HEK293 (cell line): ENCODE measurements around the gene PEX6.

Source experiments
- CTCF ChIA-PET: fragments of 350-600 bp; formaldehyde crosslinking; extraction: SDS; loops from one replicate; lab custom pipeline; 2021; ENCODE audit warnings: antibody characterized with exemption; lab: Yijun Ruan, JAX
- POLR2A ChIA-PET: fragments of 300-600 bp; formaldehyde crosslinking; extraction: SDS; loops from one replicate; lab custom pipeline; 2020; ENCODE audit warnings: antibody characterized with exemption, inconsistent platforms; lab: Yijun Ruan, JAX
- H3K27ac ChIP-seq: fragments of 200-500 bp; sonication (Bioruptor generic); 2 replicates; pipeline ENCODE4 v1.5.1; 2014; ENCODE audit warnings: low read depth, low read length, control low read depth, inconsistent platforms; ENCODE audit errors: extremely low read depth
- H3K36me3 ChIP-seq, 2 experiments: fragments of 200-500 bp in 1 of 2; sonication (Bioruptor generic) in 1 of 2; 1 replicate in 1 of 2; 2 replicates in 1 of 2; pipeline ENCODE4 v1.5.1; 2014 to 2017; ENCODE audit warnings: inconsistent platforms in 2 of 2, low read length in 2 of 2; ENCODE audit not compliant: control insufficient read depth in 2 of 2, insufficient read depth in 1 of 2
- H3K4me1 ChIP-seq: fragments of 200-500 bp; sonication (Bioruptor generic); 2 replicates; pipeline ENCODE4 v1.5.1; 2014; ENCODE audit warnings: mild to moderate bottlenecking, low read length, inconsistent platforms; ENCODE audit not compliant: control insufficient read depth, insufficient read depth
- H3K4me3 ChIP-seq: 2 replicates; pipeline ENCODE4 v1.5.1; 2011; ENCODE audit warnings: low read depth, mild to moderate bottlenecking, control low read depth, low read length, moderate library complexity
- H3K9me3 ChIP-seq: fragments of 200-500 bp; sonication (Bioruptor generic); 2 replicates; pipeline ENCODE4 v1.5.1; 2014; ENCODE audit warnings: low read depth, low read length, inconsistent platforms; ENCODE audit not compliant: control insufficient read depth, insufficient read depth
- EGR2 ChIP-seq: fragments of 450-650 bp; formaldehyde crosslinking; IDR thresholded peaks from 2 replicates; pipeline ENCODE4 v1.5.1; 2016; ENCODE audit warnings: low read depth, missing biosample characterization, missing genetic modification characterization
- FEZF1 ChIP-seq: fragments of 450-650 bp; formaldehyde crosslinking; IDR thresholded peaks from 2 replicates; pipeline ENCODE4 v1.5.1; 2016; ENCODE audit warnings: missing biosample characterization, missing genetic modification characterization
- GLI2 ChIP-seq: fragments of 450-650 bp; formaldehyde crosslinking; IDR thresholded peaks from 2 replicates; pipeline ENCODE4; 2017; ENCODE audit warnings: missing biosample characterization, missing genetic modification characterization, low read depth, borderline replicate concordance
- PRDM1 ChIP-seq: fragments of 450-650 bp; formaldehyde crosslinking; IDR thresholded peaks from 2 replicates; pipeline ENCODE4; 2016; ENCODE audit warnings: missing biosample characterization, missing genetic modification characterization
- SP2 ChIP-seq: fragments of 450-650 bp; formaldehyde crosslinking; IDR thresholded peaks from 2 replicates; pipeline ENCODE4 v1.5.1; 2016; ENCODE audit warnings: missing biosample characterization, missing genetic modification characterization
- SP3 ChIP-seq: fragments of 450-650 bp; formaldehyde crosslinking; IDR thresholded peaks from 2 replicates; pipeline ENCODE4 v1.5.1; 2016; ENCODE audit warnings: missing biosample characterization, missing genetic modification characterization
- SP7 ChIP-seq: fragments of 450-650 bp; formaldehyde crosslinking; IDR thresholded peaks from 2 replicates; pipeline ENCODE4 v1.5.1; 2016; ENCODE audit warnings: missing biosample characterization, missing genetic modification characterization
- TSHZ1 ChIP-seq: fragments of 450-650 bp; formaldehyde crosslinking; IDR thresholded peaks from 2 replicates; pipeline ENCODE4 v1.5.1; 2016; ENCODE audit warnings: missing biosample characterization, missing genetic modification characterization, borderline replicate concordance
- WT1 ChIP-seq: fragments of 450-650 bp; formaldehyde crosslinking; IDR thresholded peaks from 2 replicates; pipeline ENCODE4 v1.5.1; 2016; ENCODE audit warnings: missing biosample characterization, missing genetic modification characterization
- ZBTB1 ChIP-seq: fragments of 450-650 bp; formaldehyde crosslinking; IDR thresholded peaks from 2 replicates; pipeline ENCODE4 v1.5.1; 2016; ENCODE audit warnings: missing biosample characterization, missing genetic modification characterization
- ZBTB17 ChIP-seq: fragments of 450-650 bp; formaldehyde crosslinking; IDR thresholded peaks from 2 replicates; pipeline ENCODE4 v1.5.1; 2016; ENCODE audit warnings: missing biosample characterization, missing genetic modification characterization
- ZBTB20 ChIP-seq: fragments of 450-650 bp; formaldehyde crosslinking; IDR thresholded peaks from 2 replicates; pipeline ENCODE4 v1.5.1; 2016; ENCODE audit warnings: missing biosample characterization, missing genetic modification characterization
- ZFHX2 ChIP-seq: fragments of 450-650 bp; formaldehyde crosslinking; conservative IDR thresholded peaks from 2 replicates; pipeline ENCODE4 v1.5.1; 2016; ENCODE audit warnings: missing biosample characterization, missing genetic modification characterization
- ZNF2 ChIP-seq: fragments of 450-650 bp; formaldehyde crosslinking; IDR thresholded peaks from 2 replicates; pipeline ENCODE4 v1.5.1; 2016; ENCODE audit warnings: missing biosample characterization, missing genetic modification characterization
- ZNF211 ChIP-seq: fragments of 450-650 bp; formaldehyde crosslinking; IDR thresholded peaks from 2 replicates; pipeline ENCODE4 v1.5.1; 2016; ENCODE audit warnings: low read depth, missing biosample characterization, missing genetic modification characterization
- ZNF274 ChIP-seq, 2 experiments: fragments of 200-500 bp in 1 of 2; fragments of 450-650 bp in 1 of 2; sonication (Bioruptor generic) in 1 of 2; formaldehyde crosslinking in 1 of 2; IDR thresholded peaks; 2 replicates each; pipeline versions ENCODE4 v1.5.1 to v1.6.1; 2014 to 2016; ENCODE audit warnings: borderline replicate concordance in 1 of 2, inconsistent platforms in 1 of 2, low read length in 1 of 2, missing biosample characterization in 1 of 2, missing genetic modification characterization in 1 of 2
- ZNF341 ChIP-seq: fragments of 450-650 bp; formaldehyde crosslinking; IDR thresholded peaks from 2 replicates; pipeline ENCODE4; 2016; ENCODE audit warnings: low read depth, missing biosample characterization, missing genetic modification characterization
- ZNF510 ChIP-seq: fragments of 450-650 bp; formaldehyde crosslinking; IDR thresholded peaks from 2 replicates; pipeline ENCODE4 v1.5.1; 2018; ENCODE audit warnings: mild to moderate bottlenecking, missing genetic modification characterization, missing biosample characterization; ENCODE audit not compliant: insufficient replicate concordance
- ZNF521 ChIP-seq: fragments of 450-650 bp; formaldehyde crosslinking; IDR thresholded peaks from 2 replicates; pipeline ENCODE4 v1.5.1; 2017; ENCODE audit warnings: missing biosample characterization, mild to moderate bottlenecking, missing genetic modification characterization
- ZNF558 ChIP-seq: fragments of 450-650 bp; formaldehyde crosslinking; IDR thresholded peaks from 2 replicates; pipeline ENCODE4 v1.5.1; 2016; ENCODE audit warnings: missing biosample characterization, missing genetic modification characterization
- ZNF610 ChIP-seq: fragments of 450-650 bp; formaldehyde crosslinking; IDR thresholded peaks from 2 replicates; pipeline ENCODE4 v1.5.1; 2016; ENCODE audit warnings: missing biosample characterization, missing genetic modification characterization, borderline replicate concordance
- ZNF624 ChIP-seq: fragments of 450-650 bp; formaldehyde crosslinking; IDR thresholded peaks from 2 replicates; pipeline ENCODE4 v1.5.1; 2017; ENCODE audit warnings: missing biosample characterization, missing genetic modification characterization
- ZNF654 ChIP-seq: fragments of 450-650 bp; formaldehyde crosslinking; IDR thresholded peaks from 2 replicates; pipeline ENCODE4 v1.5.1; 2016; ENCODE audit warnings: low read depth, missing biosample characterization, missing genetic modification characterization
- ZNF76 ChIP-seq: fragments of 450-650 bp; formaldehyde crosslinking; IDR thresholded peaks from 2 replicates; pipeline ENCODE4; 2016; ENCODE audit warnings: low read depth, missing biosample characterization, missing genetic modification characterization, borderline replicate concordance
- ZNF785 ChIP-seq: fragments of 450-650 bp; formaldehyde crosslinking; IDR thresholded peaks from 2 replicates; pipeline ENCODE4 v1.5.1; 2016; ENCODE audit warnings: missing biosample characterization, missing genetic modification characterization
- ZNF830 ChIP-seq: fragments of 450-650 bp; IDR thresholded peaks from 2 replicates; pipeline ENCODE4 v1.5.0; 2018; ENCODE audit warnings: missing biosample characterization, missing genetic modification characterization, low read depth, mild to moderate bottlenecking, moderate library complexity
- ZSCAN23 ChIP-seq: fragments of 450-650 bp; formaldehyde crosslinking; IDR thresholded peaks from 2 replicates; pipeline ENCODE4 v1.5.1; 2016; ENCODE audit warnings: missing biosample characterization, missing genetic modification characterization
- TF ChIP-seq, protein P1 (sequence below): fragments of 450-650 bp; formaldehyde crosslinking; IDR thresholded peaks from 2 replicates; pipeline ENCODE4 v1.5.1; 2016; ENCODE audit warnings: missing biosample characterization, missing genetic modification characterization
- TF ChIP-seq, protein P2 (sequence below): fragments of 450-650 bp; formaldehyde crosslinking; IDR thresholded peaks from 2 replicates; pipeline ENCODE4 v1.5.1; 2016; ENCODE audit warnings: missing biosample characterization, missing genetic modification characterization
- TF ChIP-seq, protein P3 (sequence below): fragments of 450-650 bp; formaldehyde crosslinking; IDR thresholded peaks from 2 replicates; pipeline ENCODE4 v1.5.1; 2017; ENCODE audit warnings: missing biosample characterization, missing genetic modification characterization

PEX6 gene

GRCh38 chr6:42932412-42932811, 46.6 kb downstream of the PEX6 start:
- CTCF ChIA-PET, result interaction anchor here (0.7 to 2.0 kb wide), 3 partner anchors 13 to 43 kb away, joined by 3 to 5 read pairs (median 3); no protein-coding TSS in a partner anchor
- TF ChIP-seq FEZF1 (no peak), ZBTB1 (tag by site-specific recombination) (no peak), ZNF510 (tag by site-specific recombination) (no peak), ZNF654 (tag by site-specific recombination) (no peak), ZNF624 (tag by site-specific recombination) (no peak), ZNF211 (tag by site-specific recombination) (no peak), ZNF830 (tag by site-specific recombination) (no peak), GLI2 (tag by site-specific recombination) (no peak), ZNF76 (no peak), ZSCAN23 (tag by site-specific recombination) (no peak), ZNF521 (tag by site-specific recombination) (no peak), ZNF785 (no peak), ZNF274 (IDR thresholded peaks at IDR 0.05; ENCODE audit: low read length) (no peak), ZNF274 (tag by site-specific recombination; IDR thresholded peaks at IDR 0.05; ENCODE audit: borderline replicate concordance) (no peak), PRDM1 (tag by site-specific recombination) (0 out of 2 replicates have a peak, but pooled peaks have one; percentile 25), SP2 (0 out of 2 replicates have a peak, but pooled peaks have one; percentile 22), ZFHX2 (tag by site-specific recombination) (peak; percentile 49), ZNF558 (tag by site-specific recombination) (no peak), SP3 (no peak), SP7 (no peak), ZNF2 (tag by site-specific recombination) (no peak), ZNF610 (tag by site-specific recombination) (no peak), ZNF341 (tag by site-specific recombination) (no peak), ZBTB20 (no peak), TSHZ1 (no peak), EGR2 (tag by site-specific recombination) (peak; percentile 23; the same call in 1 of the 2 replicates), ZBTB17 (tag by site-specific recombination) (peak; percentile 77), WT1 (tag by site-specific recombination) (0 out of 2 replicates have a peak, but pooled peaks have one; percentile 25)
- TF ChIP-seq, protein P1, sequence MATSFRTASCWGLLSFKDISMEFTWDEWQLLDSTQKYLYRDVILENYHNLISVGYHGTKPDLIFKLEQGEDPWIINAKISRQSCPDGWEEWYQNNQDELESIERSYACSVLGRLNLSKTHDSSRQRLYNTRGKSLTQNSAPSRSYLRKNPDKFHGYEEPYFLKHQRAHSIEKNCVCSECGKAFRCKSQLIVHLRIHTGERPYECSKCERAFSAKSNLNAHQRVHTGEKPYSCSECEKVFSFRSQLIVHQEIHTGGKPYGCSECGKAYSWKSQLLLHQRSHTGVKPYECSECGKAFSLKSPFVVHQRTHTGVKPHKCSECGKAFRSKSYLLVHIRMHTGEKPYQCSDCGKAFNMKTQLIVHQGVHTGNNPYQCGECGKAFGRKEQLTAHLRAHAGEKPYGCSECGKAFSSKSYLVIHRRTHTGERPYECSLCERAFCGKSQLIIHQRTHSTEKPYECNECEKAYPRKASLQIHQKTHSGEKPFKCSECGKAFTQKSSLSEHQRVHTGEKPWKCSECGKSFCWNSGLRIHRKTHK, result no peak
- TF ChIP-seq, protein P2, sequence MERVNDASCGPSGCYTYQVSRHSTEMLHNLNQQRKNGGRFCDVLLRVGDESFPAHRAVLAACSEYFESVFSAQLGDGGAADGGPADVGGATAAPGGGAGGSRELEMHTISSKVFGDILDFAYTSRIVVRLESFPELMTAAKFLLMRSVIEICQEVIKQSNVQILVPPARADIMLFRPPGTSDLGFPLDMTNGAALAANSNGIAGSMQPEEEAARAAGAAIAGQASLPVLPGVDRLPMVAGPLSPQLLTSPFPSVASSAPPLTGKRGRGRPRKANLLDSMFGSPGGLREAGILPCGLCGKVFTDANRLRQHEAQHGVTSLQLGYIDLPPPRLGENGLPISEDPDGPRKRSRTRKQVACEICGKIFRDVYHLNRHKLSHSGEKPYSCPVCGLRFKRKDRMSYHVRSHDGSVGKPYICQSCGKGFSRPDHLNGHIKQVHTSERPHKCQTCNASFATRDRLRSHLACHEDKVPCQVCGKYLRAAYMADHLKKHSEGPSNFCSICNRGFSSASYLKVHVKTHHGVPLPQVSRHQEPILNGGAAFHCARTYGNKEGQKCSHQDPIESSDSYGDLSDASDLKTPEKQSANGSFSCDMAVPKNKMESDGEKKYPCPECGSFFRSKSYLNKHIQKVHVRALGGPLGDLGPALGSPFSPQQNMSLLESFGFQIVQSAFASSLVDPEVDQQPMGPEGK (tag by site-specific recombination), result no peak
- TF ChIP-seq, protein P3, sequence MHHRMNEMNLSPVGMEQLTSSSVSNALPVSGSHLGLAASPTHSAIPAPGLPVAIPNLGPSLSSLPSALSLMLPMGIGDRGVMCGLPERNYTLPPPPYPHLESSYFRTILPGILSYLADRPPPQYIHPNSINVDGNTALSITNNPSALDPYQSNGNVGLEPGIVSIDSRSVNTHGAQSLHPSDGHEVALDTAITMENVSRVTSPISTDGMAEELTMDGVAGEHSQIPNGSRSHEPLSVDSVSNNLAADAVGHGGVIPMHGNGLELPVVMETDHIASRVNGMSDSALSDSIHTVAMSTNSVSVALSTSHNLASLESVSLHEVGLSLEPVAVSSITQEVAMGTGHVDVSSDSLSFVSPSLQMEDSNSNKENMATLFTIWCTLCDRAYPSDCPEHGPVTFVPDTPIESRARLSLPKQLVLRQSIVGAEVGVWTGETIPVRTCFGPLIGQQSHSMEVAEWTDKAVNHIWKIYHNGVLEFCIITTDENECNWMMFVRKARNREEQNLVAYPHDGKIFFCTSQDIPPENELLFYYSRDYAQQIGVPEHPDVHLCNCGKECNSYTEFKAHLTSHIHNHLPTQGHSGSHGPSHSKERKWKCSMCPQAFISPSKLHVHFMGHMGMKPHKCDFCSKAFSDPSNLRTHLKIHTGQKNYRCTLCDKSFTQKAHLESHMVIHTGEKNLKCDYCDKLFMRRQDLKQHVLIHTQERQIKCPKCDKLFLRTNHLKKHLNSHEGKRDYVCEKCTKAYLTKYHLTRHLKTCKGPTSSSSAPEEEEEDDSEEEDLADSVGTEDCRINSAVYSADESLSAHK (tag by site-specific recombination), result no peak

More at GRCh38 chr6:42932412-42932811, 46.6 kb downstream of the PEX6 start:
- no peak overlapping the region for H3K27ac ChIP-seq
- H3K4me3 ChIP-seq, result no peak overlapping the region
- no peaks in the 10 kb centered on the region for H3K9me3 ChIP-seq
- POLR2A ChIA-PET, result no interaction called here
- H3K36me3 ChIP-seq, result peaks cover 10 to 51% of the 10 kb centered on the region in 2 experiments; a peak in 2 of 3 replicates
- H3K4me1 ChIP-seq, result peaks cover 3% of the 10 kb centered on the region; the same call in 1 of the 2 replicates
